ENCODE results near the gene HMGXB4.
"Not testable (repeated sequence)": the region's sequence is repeated elsewhere in the genome, so short reads cannot be mapped to it uniquely, and the experiment has no call there.

Gene HMGXB4

GRCh38 chr22:35219012-35219411 is 38.3 kb upstream of the HMGXB4 start:
- FAIRE-seq (no peak), DNase-seq (ENCODE audit: insufficient read length, low spot score) (no peak)
- TF ChIP-seq POU2F2 (IDR thresholded peaks at IDR 0.05; ENCODE audit: low read depth, low read length): no peak
- TF ChIP-seq SPI1 (IDR thresholded peaks at IDR 0.05; ENCODE audit: low read depth, low read length): no peak
- no peak for TF ChIP-seq POLR2AphosphoS5 (IDR thresholded peaks at IDR 0.05; ENCODE audit: low read depth, low read length)

- DNase-seq (ENCODE audit: insufficient read length, low spot score) (no peak), FAIRE-seq (no peak)
- TF ChIP-seq POLR2AphosphoS5 (IDR thresholded peaks at IDR 0.05; ENCODE audit: low read depth, low read length): no peak
- TF ChIP-seq TAF1 (IDR thresholded peaks at IDR 0.05; ENCODE audit: low read depth, low read length): no peak
- no peak for TF ChIP-seq POLR2A (IDR thresholded peaks at IDR 0.05; ENCODE audit: low read depth, low read length)
- TF ChIP-seq SPI1 (IDR thresholded peaks at IDR 0.05; ENCODE audit: low read depth, low read length): no peak
- no peak for TF ChIP-seq POU2F2 (IDR thresholded peaks at IDR 0.05; ENCODE audit: low read depth, low read length)
- TF ChIP-seq PAX5 (IDR thresholded peaks at IDR 0.05; ENCODE audit: insufficient read depth, low read length, severe bottlenecking): no peak
These were observed 37.1 kb upstream of the HMGXB4 start for GRCh38 chr22:35220221-35220620.

GRCh38 chr22:35225010-35225409 is 32.3 kb upstream of the HMGXB4 start:
- no peak for FAIRE-seq

GRCh38 chr22:35226958-35227647 is 30.2 kb upstream of the HMGXB4 start:
- FAIRE-seq: no peak
- DNase-seq (ENCODE audit: insufficient read length, low spot score): no peak
- peak; percentile 70 for TF ChIP-seq SPI1 (IDR thresholded peaks at IDR 0.05; ENCODE audit: low read depth, low read length)
- no peak for TF ChIP-seq PAX5 (IDR thresholded peaks at IDR 0.05; ENCODE audit: insufficient read depth, low read length, severe bottlenecking)

More at GRCh38 chr22:35225010-35225409, 32.3 kb upstream of the HMGXB4 start:
- TF ChIP-seq PAX5 (IDR thresholded peaks at IDR 0.05; ENCODE audit: insufficient read depth, low read length, severe bottlenecking): no peak
- no peak for TF ChIP-seq POU2F2 (IDR thresholded peaks at IDR 0.05; ENCODE audit: low read depth, low read length)
- no peak for TF ChIP-seq SPI1 (IDR thresholded peaks at IDR 0.05; ENCODE audit: low read depth, low read length)
- no peak for TF ChIP-seq TAF1 (IDR thresholded peaks at IDR 0.05; ENCODE audit: low read depth, low read length)
- TF ChIP-seq POLR2A (IDR thresholded peaks at IDR 0.05; ENCODE audit: low read depth, low read length): no peak
- no peak for TF ChIP-seq POLR2AphosphoS5 (IDR thresholded peaks at IDR 0.05; ENCODE audit: low read depth, low read length)
- no peak for DNase-seq (ENCODE audit: insufficient read length, low spot score)

- FAIRE-seq (no peak), DNase-seq (ENCODE audit: insufficient read length, low spot score) (no peak)
- TF ChIP-seq POLR2A (IDR thresholded peaks at IDR 0.05; ENCODE audit: low read depth, low read length) (no peak), POU2F2 (IDR thresholded peaks at IDR 0.05; ENCODE audit: low read depth, low read length) (no peak), SPI1 (IDR thresholded peaks at IDR 0.05; ENCODE audit: low read depth, low read length) (no peak), PAX5 (IDR thresholded peaks at IDR 0.05; ENCODE audit: insufficient read depth, low read length, severe bottlenecking) (no peak), POLR2AphosphoS5 (IDR thresholded peaks at IDR 0.05; ENCODE audit: low read depth, low read length) (no peak), TAF1 (IDR thresholded peaks at IDR 0.05; ENCODE audit: low read depth, low read length) (no peak)
These were observed 27.4 kb upstream of the HMGXB4 start for GRCh38 chr22:35229865-35230264.

- TF ChIP-seq SPI1 (IDR thresholded peaks at IDR 0.05; ENCODE audit: low read depth, low read length) (no peak), TAF1 (IDR thresholded peaks at IDR 0.05; ENCODE audit: low read depth, low read length) (no peak), PAX5 (IDR thresholded peaks at IDR 0.05; ENCODE audit: insufficient read depth, low read length, severe bottlenecking) (no peak), POLR2AphosphoS5 (IDR thresholded peaks at IDR 0.05; ENCODE audit: low read depth, low read length) (no peak), POU2F2 (IDR thresholded peaks at IDR 0.05; ENCODE audit: low read depth, low read length) (no peak), POLR2A (IDR thresholded peaks at IDR 0.05; ENCODE audit: low read depth, low read length) (no peak)
- DNase-seq (ENCODE audit: insufficient read length, low spot score) (no peak), FAIRE-seq (no peak)
These were observed 26.9 kb upstream of the HMGXB4 start for GRCh38 chr22:35230417-35230816.

- no peak for TF ChIP-seq PAX5 (IDR thresholded peaks at IDR 0.05; ENCODE audit: insufficient read depth, low read length, severe bottlenecking)
- TF ChIP-seq POLR2AphosphoS5 (IDR thresholded peaks at IDR 0.05; ENCODE audit: low read depth, low read length): no peak
- no peak for TF ChIP-seq POU2F2 (IDR thresholded peaks at IDR 0.05; ENCODE audit: low read depth, low read length)
- no peak for TF ChIP-seq SPI1 (IDR thresholded peaks at IDR 0.05; ENCODE audit: low read depth, low read length)
- 0 out of 2 replicates have a peak, but pooled peaks have one; percentile 43 for TF ChIP-seq POLR2A (IDR thresholded peaks at IDR 0.05; ENCODE audit: low read depth, low read length)
- no peak; the same call in 1 of the 2 replicates for TF ChIP-seq TAF1 (IDR thresholded peaks at IDR 0.05; ENCODE audit: low read depth, low read length)
- FAIRE-seq: no peak
- DNase-seq (ENCODE audit: insufficient read length, low spot score): no peak
These were observed 26.3 kb upstream of the HMGXB4 start for GRCh38 chr22:35230839-35231584.

- TF ChIP-seq SPI1 (IDR thresholded peaks at IDR 0.05; ENCODE audit: low read depth, low read length) (no peak), POLR2AphosphoS5 (IDR thresholded peaks at IDR 0.05; ENCODE audit: low read depth, low read length) (no peak), PAX5 (IDR thresholded peaks at IDR 0.05; ENCODE audit: insufficient read depth, low read length, severe bottlenecking) (no peak), POU2F2 (IDR thresholded peaks at IDR 0.05; ENCODE audit: low read depth, low read length) (no peak), TAF1 (IDR thresholded peaks at IDR 0.05; ENCODE audit: low read depth, low read length) (no peak), POLR2A (IDR thresholded peaks at IDR 0.05; ENCODE audit: low read depth, low read length) (no peak)
- DNase-seq (ENCODE audit: insufficient read length, low spot score) (peak; percentile 34), FAIRE-seq (peak; percentile 81)
These were observed 25.7 kb upstream of the HMGXB4 start for GRCh38 chr22:35231585-35232084.

- DNase-seq (ENCODE audit: insufficient read length, low spot score); FAIRE-seq: not testable (repeated sequence)
These were observed 18.5 kb upstream of the HMGXB4 start for GRCh38 chr22:35238749-35239148.

- not testable (repeated sequence) for FAIRE-seq; DNase-seq (ENCODE audit: insufficient read length, low spot score)
These were observed 12.8 kb upstream of the HMGXB4 start for GRCh38 chr22:35244507-35244906.
